Measurements from ENCODE around the gene TSPAN5.
A peak's percentile ranks its signal among the peaks of the same experiment; 100 is the strongest.
"Not testable (repeated sequence)": the region's sequence is repeated elsewhere in the genome, so short reads cannot be mapped to it uniquely, and the experiment has no call there.

Gene TSPAN5

DNA sequence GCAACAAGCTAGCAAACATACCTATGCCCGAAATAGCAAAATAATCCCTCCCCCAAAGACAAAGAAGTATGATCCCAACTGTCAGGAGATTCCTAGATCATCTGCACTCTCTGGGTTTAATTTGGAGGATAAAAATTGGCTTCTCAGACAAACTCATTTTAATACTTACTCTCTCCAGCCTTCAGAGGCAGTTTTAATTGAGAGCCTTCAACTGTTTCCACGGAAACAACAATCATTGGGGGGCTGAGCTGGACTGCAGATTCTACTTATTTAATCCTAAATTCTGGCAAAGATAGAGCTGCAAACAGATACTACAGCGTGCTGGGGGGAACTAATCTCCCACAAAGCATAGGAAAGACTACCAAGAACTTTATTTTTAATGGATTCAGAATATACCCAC, 168.2 kb downstream of the TSPAN5 start:
- no peak for DNase-seq (ENCODE audit: low read depth)
- H3K4me3 ChIP-seq (ENCODE audit: low read length) = no peak overlapping the region
- TF ChIP-seq, protein P1, sequence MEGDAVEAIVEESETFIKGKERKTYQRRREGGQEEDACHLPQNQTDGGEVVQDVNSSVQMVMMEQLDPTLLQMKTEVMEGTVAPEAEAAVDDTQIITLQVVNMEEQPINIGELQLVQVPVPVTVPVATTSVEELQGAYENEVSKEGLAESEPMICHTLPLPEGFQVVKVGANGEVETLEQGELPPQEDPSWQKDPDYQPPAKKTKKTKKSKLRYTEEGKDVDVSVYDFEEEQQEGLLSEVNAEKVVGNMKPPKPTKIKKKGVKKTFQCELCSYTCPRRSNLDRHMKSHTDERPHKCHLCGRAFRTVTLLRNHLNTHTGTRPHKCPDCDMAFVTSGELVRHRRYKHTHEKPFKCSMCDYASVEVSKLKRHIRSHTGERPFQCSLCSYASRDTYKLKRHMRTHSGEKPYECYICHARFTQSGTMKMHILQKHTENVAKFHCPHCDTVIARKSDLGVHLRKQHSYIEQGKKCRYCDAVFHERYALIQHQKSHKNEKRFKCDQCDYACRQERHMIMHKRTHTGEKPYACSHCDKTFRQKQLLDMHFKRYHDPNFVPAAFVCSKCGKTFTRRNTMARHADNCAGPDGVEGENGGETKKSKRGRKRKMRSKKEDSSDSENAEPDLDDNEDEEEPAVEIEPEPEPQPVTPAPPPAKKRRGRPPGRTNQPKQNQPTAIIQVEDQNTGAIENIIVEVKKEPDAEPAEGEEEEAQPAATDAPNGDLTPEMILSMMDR (conservative IDR thresholded peaks at IDR 0.05; ENCODE audit: low read length) = no peak

DNA sequence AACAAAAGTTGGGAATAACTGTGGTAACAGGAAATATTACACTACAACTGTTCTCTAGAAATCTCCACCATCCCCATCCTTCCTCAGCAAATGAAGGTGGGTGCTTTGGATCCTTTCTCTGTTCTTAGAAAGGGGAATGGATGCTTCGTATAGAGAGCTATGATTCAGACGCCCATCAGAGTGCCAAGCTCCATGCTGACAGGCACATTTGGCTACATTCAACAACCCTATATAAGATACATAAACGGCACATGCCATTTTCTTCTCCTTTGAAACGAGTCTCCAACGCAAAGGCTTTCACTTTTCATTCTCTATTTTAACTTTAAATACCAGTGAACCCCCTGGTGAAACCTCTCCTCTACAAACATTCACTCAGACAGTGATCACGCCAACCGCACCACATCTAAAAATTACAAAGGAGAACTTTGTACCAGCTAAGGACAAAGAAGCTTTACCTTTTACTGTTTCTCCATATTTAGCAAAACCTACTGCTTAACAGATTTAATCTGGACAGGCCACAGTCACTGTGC, 172.5 kb downstream of the TSPAN5 start:
- DNase-seq (ENCODE audit: low read depth) = no peak
- no peak overlapping the region for H3K4me3 ChIP-seq (ENCODE audit: low read length)
- TF ChIP-seq, protein P1 (conservative IDR thresholded peaks at IDR 0.05; ENCODE audit: low read length) = no peak

DNA sequence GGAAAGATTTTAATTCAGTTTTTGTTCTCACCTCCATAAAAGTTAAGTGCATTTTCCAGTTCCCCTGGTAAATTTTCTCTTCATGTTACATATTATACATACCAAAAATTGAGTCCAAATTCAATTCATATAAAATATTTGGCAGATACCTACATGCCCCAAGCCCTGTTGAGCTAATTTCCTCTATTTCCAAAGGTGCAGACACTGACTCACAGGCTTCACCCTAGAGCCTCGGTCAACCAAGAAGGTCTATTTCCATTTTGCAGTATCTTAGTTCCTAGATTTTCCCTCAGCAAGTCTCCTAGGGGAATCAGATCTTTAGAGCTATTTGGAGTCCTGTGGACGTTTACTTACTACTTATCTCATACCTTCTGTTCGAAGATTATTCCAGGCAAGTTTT, 174.4 kb downstream of the TSPAN5 start:
- H3K4me3 ChIP-seq (ENCODE audit: low read length) = no peak overlapping the region
- DNase-seq (ENCODE audit: low read depth) = no peak
- TF ChIP-seq, protein P1 (conservative IDR thresholded peaks at IDR 0.05; ENCODE audit: low read length) = no peak

- TF ChIP-seq, protein P1 (conservative IDR thresholded peaks at IDR 0.05; ENCODE audit: low read length) = no peak
- peak; percentile 42 for DNase-seq (ENCODE audit: low read depth)
- H3K4me3 ChIP-seq (ENCODE audit: low read length) = no peak overlapping the region
Measured at GRCh38 chr4:98482847-98483806, 175.3 kb downstream of the TSPAN5 start.

GRCh38 chr4:98482503-98482846, 175.9 kb downstream of the TSPAN5 start:
- TF ChIP-seq, protein P1 (conservative IDR thresholded peaks at IDR 0.05; ENCODE audit: low read length) = no peak
- H3K4me3 ChIP-seq (ENCODE audit: low read length) = no peak overlapping the region
- no peak for DNase-seq (ENCODE audit: low read depth)

DNA sequence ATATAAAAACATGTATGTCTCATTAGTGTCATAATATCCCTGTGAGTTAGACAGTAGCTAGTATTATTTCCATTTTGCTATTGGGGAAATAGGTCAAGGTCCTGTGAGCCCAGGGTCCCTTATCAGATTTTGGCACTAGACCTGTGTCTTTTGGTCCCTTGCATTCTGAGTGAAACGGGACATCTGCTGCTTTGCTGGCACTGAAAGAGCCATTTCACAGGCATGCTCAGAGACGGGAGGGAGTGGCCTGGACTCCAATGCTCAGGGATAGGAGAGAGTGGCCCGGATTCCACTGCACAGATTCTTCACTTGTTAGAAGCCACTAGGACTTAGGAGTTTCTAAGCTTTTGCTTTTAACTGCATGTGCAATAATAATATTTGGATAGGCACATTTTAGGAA, 177.2 kb downstream of the TSPAN5 start:
- TF ChIP-seq, protein P1 (conservative IDR thresholded peaks at IDR 0.05; ENCODE audit: low read length) = no peak
- DNase-seq (ENCODE audit: low read depth) = no peak
- no peak overlapping the region for H3K4me3 ChIP-seq (ENCODE audit: low read length)

- TF ChIP-seq, protein P1 (conservative IDR thresholded peaks at IDR 0.05; ENCODE audit: low read length) = no peak
- H3K4me3 ChIP-seq (ENCODE audit: low read length) = no peak overlapping the region
- DNase-seq (ENCODE audit: low read depth) = no peak
Measured at GRCh38 chr4:98480535-98480934, 177.9 kb downstream of the TSPAN5 start.

DNA sequence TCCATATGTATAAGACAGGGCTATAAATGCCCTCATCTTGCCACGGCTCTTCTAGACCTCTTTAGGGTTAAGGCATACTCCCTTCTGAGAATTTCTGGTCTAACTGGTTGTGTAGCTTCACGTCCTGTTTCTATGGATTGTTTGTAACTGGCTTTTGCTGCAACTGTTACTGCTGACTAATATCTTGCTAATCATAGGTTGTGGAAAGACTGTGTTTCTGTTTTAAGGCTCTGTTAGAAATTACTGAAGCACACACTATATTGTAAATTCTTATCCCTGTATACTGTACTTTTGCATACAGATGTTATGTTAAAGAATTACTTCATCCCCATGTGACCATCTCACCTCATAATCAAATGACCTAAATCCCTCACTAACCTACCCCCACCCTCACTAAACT, 178.8 kb downstream of the TSPAN5 start:
- not testable (repeated sequence) for H3K4me3 ChIP-seq (ENCODE audit: low read length); DNase-seq (ENCODE audit: low read depth)

Data from AG10803 (cell line).